ENCODE measurements around the gene PIK3R2. TPM values are rescaled to one million over a fixed set of nuclear protein-coding genes. Genes with fewer than 3 reads are reported as not detected.

The PIK3R2 gene
- total RNA-seq, 1 experiment from 2014 or later, result 37.6 TPM

DNA sequence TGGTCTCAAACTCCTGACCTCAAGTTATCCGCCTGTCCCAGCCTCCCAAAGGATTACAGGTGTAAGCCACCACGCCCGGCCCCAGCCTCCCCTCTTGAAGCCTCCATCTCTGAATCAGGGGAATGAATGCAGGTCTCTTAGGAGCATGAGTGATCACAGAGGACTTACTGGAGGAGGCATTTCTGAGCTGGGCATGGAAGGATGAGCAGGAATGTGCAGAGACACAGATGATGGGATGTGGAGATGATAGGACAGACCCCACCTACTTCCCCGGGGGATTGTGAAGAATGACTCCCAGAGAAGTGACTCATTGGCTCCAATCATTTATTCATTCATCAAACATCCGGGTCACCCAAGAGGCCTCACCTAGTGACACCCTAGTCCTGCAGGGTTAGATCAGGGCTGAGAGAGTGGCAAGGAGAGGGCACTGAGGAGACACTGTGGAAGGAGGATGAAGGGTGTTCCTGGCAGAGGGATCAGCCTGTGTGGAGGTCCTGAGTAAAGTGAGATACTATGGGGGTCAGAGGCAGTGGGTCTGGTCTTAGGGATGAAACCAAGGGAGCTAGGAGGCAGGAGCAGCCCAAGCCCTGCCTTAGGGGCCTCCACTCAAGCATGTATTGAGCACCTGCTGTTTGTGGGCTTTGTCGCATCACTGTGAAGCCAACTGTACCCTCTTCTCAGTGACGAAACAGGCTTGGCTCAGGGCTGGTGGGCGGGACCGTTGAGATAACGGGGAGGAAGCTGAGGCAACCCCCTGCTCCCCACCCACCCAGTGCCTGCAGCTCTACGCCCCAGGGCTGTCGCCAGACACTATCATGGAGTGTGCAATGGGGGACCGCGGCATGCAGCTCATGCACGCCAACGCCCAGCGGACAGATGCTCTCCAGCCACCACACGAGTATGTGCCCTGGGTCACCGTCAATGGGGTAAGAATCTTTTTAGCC lies 23.7 kb downstream of the PIK3R2 start:
- Histone ChIP-seq H3K27ac (ENCODE audit: low read length) (no peak overlapping the region), H3K4me1 (ENCODE audit: control insufficient read depth, insufficient read depth, low read length) (peaks cover 6% of the 10 kb centered on the region; the same call in 1 of the 2 replicates), H3K9me3 (ENCODE audit: control insufficient read depth, insufficient read depth, low read depth, low read length) (no peaks in the 10 kb centered on the region), H3K4me3 (ENCODE audit: low read depth in 2 of 2, low read length in 2 of 2) (no peak overlapping the region), H3K36me3 (ENCODE audit: control insufficient read depth, insufficient read depth, low read length) (no peaks in the 10 kb centered on the region), H3K27me3 (ENCODE audit: control insufficient read depth, insufficient read depth, low read length) (no peaks in the 10 kb centered on the region)
- no TSS peak for BruUV-seq (replicated peaks)
- no peak for TF ChIP-seq REST (IDR thresholded peaks at IDR 0.05; ENCODE audit: insufficient read depth in 1 of 2, low read depth in 2 of 2, low read length in 1 of 2)
- TF ChIP-seq POLR2AphosphoS5 (IDR thresholded peaks at IDR 0.05; ENCODE audit: low read depth, low read length), result no peak
- TF ChIP-seq SIN3A (IDR thresholded peaks at IDR 0.05; ENCODE audit: borderline replicate concordance, insufficient read depth, low read depth, low read length), result no peak
- TF ChIP-seq, protein P1, sequence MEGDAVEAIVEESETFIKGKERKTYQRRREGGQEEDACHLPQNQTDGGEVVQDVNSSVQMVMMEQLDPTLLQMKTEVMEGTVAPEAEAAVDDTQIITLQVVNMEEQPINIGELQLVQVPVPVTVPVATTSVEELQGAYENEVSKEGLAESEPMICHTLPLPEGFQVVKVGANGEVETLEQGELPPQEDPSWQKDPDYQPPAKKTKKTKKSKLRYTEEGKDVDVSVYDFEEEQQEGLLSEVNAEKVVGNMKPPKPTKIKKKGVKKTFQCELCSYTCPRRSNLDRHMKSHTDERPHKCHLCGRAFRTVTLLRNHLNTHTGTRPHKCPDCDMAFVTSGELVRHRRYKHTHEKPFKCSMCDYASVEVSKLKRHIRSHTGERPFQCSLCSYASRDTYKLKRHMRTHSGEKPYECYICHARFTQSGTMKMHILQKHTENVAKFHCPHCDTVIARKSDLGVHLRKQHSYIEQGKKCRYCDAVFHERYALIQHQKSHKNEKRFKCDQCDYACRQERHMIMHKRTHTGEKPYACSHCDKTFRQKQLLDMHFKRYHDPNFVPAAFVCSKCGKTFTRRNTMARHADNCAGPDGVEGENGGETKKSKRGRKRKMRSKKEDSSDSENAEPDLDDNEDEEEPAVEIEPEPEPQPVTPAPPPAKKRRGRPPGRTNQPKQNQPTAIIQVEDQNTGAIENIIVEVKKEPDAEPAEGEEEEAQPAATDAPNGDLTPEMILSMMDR (IDR thresholded peaks at IDR 0.05), result no peak
- no peak for TF ChIP-seq TCF7L2 (IDR thresholded peaks at IDR 0.05; ENCODE audit: low read depth, low read length)
- intact Hi-C loops (cut with micrococcal nuclease; ENCODE audit: unreplicated experiment), result no loop called here
- ATAC-seq (no peak), DNase-seq (ENCODE audit: low read depth, low spot score) (no peak)
- in situ Hi-C loops (cut with HindIII; ENCODE audit: low pct_unique_long_range_greater_than_20kb, low sequenced_read_pairs), result no loop called here
- CTCF ChIA-PET, result interaction anchor here (0.7 kb wide), 1 partner anchor 37 kb away, joined by 5 read pairs; no protein-coding TSS in a partner anchor
- POLR2A ChIA-PET, result no interaction called here

DNA sequence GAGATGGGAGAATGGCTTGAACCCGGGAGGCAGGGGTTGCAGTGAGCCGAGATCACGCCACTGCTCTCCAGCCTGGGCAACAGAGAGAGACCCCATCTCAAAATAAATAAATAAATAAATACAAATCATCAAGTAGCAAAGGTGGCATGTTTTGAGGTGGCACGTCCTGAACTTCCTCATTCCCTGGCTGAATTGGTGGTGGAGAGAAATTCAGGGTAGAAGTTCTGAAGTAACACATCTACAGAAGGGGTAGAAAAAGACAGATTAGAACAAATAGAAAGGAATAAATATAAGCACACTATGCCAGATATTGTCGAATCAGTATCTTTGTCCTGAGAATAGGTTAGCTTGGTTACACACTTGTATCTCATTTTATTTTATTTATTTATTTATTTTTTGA lies 27.0 kb downstream of the PIK3R2 start:
- ChIA-PET POLR2A (interaction anchor here (0.6 to 0.7 kb wide), 2 partner anchors 13 to 100 kb away, joined by 3 read pairs; partner anchors contain the start of gene MPV17L2), CTCF (no interaction called here)
- no peak for ATAC-seq
- no peak for DNase-seq (ENCODE audit: low read depth, low spot score)
- H3K27me3 ChIP-seq (ENCODE audit: control insufficient read depth, insufficient read depth, low read length), result no peaks in the 10 kb centered on the region
- no peaks in the 10 kb centered on the region for H3K4me1 ChIP-seq (ENCODE audit: control insufficient read depth, insufficient read depth, low read length)
- H3K36me3 ChIP-seq (ENCODE audit: control insufficient read depth, insufficient read depth, low read length), result no peaks in the 10 kb centered on the region
- no peaks in the 10 kb centered on the region for H3K9me3 ChIP-seq (ENCODE audit: control insufficient read depth, insufficient read depth, low read depth, low read length)
- BruUV-seq (replicated peaks), result no TSS peak
- intact Hi-C loops (cut with micrococcal nuclease; ENCODE audit: unreplicated experiment), result no loop called here
- TF ChIP-seq REST (IDR thresholded peaks at IDR 0.05; ENCODE audit: insufficient read depth in 1 of 2, low read depth in 2 of 2, low read length in 1 of 2), result no peak
- no peak for TF ChIP-seq TCF7L2 (IDR thresholded peaks at IDR 0.05; ENCODE audit: low read depth, low read length)
- no peak for TF ChIP-seq POLR2AphosphoS5 (IDR thresholded peaks at IDR 0.05; ENCODE audit: low read depth, low read length)
- TF ChIP-seq, protein P1 (IDR thresholded peaks at IDR 0.05), result no peak
- no peak for TF ChIP-seq SIN3A (IDR thresholded peaks at IDR 0.05; ENCODE audit: borderline replicate concordance, insufficient read depth, low read depth, low read length)
- no peak overlapping the region for H3K27ac ChIP-seq (ENCODE audit: low read length)
- no peak overlapping the region for H3K4me3 ChIP-seq (ENCODE audit: low read depth in 2 of 2, low read length in 2 of 2)
- in situ Hi-C loops (cut with HindIII; ENCODE audit: low pct_unique_long_range_greater_than_20kb, low sequenced_read_pairs), result no loop called here

Data from Panc1 (cell line).